Choroid plexus epithelial cell (primary cell): ENCODE results near the gene HDAC6.

Experiments
- DNase-seq: peaks from one replicate; pipeline ENCODE4 v3.0.0-alpha.2; 2010; ENCODE audit warnings: low read depth
- H3K4me3 ChIP-seq: 2 replicates; pipeline ENCODE4 v1.5.1; 2011; ENCODE audit warnings: low read depth, mild to moderate bottlenecking, control low read depth, low read length, moderate library complexity
- TF ChIP-seq, protein P1 (sequence below): conservative IDR thresholded peaks from 2 replicates; pipeline ENCODE4 v1.5.1; 2011; ENCODE audit warnings: low read depth, mild to moderate bottlenecking, control low read depth, inconsistent platforms, low read length, moderate library complexity

Gene HDAC6

DNA sequence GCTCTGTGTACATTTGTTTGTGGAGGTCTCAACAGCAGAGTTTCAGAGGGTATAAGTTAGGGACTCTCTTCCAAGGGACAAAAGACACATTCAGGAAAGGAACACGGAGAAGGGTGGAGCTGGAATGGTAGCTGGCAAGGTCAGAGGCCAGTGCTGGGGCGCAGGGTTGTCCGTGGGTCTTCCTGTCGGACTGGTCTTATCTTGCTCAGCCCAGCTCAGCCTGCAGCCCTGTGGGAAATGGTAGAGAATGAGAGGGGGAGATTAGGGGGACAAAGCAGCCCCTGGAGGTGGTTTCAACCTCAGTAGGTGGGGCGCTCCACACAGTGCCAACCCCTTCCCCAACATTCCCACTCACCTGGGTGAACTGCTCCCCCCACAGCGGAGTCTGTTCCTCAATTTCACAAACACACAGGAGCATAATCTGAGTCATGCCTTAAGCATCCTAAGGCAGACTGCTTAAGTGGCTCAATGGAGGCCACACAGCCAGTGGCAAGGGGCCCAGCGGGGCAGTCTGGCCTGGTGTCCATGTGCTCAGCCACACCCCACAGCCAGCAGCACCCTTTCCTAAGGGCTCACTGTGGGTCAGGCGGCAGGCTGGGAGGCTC is 6.9 kb upstream of the HDAC6 start:
- TF ChIP-seq, protein P1, sequence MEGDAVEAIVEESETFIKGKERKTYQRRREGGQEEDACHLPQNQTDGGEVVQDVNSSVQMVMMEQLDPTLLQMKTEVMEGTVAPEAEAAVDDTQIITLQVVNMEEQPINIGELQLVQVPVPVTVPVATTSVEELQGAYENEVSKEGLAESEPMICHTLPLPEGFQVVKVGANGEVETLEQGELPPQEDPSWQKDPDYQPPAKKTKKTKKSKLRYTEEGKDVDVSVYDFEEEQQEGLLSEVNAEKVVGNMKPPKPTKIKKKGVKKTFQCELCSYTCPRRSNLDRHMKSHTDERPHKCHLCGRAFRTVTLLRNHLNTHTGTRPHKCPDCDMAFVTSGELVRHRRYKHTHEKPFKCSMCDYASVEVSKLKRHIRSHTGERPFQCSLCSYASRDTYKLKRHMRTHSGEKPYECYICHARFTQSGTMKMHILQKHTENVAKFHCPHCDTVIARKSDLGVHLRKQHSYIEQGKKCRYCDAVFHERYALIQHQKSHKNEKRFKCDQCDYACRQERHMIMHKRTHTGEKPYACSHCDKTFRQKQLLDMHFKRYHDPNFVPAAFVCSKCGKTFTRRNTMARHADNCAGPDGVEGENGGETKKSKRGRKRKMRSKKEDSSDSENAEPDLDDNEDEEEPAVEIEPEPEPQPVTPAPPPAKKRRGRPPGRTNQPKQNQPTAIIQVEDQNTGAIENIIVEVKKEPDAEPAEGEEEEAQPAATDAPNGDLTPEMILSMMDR = no peak
- H3K4me3 ChIP-seq = no peak overlapping the region
- DNase-seq = peak; percentile 69

DNA sequence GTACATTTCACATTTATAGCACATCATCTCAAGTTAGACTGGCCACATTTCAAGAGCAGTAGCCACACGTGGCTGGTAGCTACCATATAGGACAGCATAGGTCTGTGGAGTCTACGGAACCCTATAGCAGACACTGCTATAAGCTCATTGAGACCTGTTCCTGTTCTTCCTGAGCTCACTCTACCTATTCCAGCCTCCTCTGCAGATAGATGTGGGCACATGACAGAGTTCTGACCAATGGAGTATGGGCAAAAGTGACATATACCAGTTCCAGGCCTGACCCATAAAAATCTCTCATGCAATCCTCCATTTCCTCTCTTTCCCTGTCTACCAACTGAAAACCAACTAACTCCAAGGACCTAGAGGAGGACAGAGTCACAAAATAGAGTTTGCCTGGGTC is 3.5 kb upstream of the HDAC6 start:
- no peak for DNase-seq
- TF ChIP-seq, protein P1 = no peak
- H3K4me3 ChIP-seq = no peak overlapping the region

DNA sequence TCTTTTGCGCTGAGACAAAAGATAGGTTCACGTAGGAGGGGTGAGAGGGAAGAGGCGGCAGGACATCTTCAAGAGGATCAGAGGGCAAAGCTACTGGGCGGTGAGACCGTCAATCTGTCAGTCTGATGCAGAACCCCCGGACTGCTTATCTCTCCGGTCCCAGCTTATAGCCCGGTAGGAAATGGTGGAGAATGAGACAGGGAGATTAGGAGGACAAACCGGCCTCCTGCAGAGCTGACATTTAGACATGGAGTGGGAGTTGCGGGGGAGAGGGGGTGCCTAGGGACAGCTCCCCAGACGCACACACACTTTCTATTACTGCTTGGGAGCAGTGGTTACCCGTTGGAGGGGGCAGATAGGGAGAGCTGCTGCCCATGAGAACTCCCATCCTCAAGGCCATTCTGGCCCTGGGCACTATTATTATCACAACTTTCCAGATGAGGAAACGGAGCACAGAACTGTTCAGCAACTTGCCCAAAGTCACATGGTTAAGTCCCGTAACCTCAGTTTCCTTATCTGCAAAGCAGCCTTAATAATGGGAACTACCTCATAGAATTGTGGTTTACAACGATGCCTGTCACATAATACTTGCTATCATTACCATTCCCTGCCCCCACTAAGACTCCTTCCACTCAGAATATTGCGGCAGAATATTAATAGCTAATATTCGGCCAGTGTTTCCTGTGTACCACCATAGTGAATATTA is 1.1 kb upstream of the HDAC6 start:
- TF ChIP-seq, protein P1 = no peak
- H3K4me3 ChIP-seq = peak overlapping the region; percentile 75
- peak; percentile 0 for DNase-seq

DNA sequence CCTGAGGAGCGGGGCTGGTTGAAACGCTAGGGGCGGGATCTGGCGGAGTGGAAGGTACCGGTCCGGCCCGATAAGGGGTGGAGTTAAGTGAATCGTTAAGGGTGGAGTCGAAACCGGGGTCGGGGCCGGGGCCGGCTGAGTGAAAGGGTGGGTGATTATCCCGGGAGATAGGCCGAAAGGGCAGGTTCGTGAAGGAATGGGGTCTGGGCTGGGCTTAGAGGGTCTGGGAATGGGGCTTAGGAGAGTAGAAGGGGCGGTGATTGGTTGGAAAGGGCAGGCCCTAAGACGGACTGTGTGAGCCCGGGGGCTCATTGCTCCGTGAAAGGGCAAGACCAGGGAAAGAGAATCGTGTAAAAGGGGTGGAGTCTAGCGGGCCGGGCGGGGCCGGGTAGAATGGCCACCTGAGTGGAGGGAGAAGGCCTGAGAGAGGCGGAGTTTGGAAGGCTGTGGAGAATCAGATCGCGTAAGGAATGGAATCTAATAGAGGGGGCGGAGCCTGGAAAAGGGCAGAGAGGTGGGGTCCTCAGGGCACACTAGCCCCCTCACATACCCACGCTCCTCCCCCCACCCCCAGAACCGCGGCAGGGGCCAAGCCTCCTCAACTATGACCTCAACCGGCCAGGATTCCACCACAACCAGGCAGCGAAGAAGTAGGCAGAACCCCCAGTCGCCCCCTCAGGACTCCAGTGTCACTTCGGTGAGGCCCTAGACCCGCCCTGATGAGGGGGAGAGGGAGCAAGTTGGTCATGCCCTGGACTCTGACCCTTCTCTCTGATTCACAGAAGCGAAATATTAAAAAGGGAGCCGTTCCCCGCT is 430 bp downstream of the HDAC6 start:
- H3K4me3 ChIP-seq = peak overlapping the region; percentile 73
- TF ChIP-seq, protein P1 = no peak
- DNase-seq = peak; percentile 85

DNA sequence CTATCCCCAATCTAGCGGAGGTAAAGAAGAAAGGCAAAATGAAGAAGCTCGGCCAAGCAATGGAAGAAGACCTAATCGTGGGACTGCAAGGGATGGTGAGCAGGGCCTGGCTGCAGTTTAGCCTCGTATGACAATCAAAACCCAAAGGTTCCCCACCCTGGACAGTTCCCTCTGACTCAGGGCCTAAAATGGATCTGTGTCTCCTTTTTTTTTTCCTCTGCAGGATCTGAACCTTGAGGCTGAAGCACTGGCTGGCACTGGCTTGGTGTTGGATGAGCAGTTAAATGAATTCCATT is 986 bp downstream of the HDAC6 start:
- peak overlapping the region; percentile 73 for H3K4me3 ChIP-seq
- peak; percentile 1 for DNase-seq
- TF ChIP-seq, protein P1 = no peak

DNA sequence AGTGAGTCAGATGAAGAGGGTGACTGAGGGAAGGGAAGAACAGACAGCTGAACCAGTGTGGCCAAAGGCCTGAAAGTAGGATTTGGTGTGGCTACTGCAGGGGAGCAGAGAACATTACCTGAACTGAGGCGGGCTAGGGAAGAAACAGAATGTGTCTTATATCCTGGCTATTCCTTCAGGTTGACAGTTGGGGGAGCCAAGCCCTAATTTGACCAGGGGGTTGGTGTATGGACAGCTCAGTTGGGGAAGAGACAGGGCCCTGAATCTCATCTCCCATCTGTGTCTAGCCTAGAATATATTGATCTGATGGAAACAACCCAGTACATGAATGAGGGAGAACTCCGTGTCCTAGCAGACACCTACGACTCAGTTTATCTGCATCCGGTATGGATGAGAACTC is 4.2 kb downstream of the HDAC6 start:
- no peak overlapping the region for H3K4me3 ChIP-seq
- TF ChIP-seq, protein P1 = peak; percentile 12
- peak; percentile 12 for DNase-seq
